ENCODE measurements around the gene TMEM126A.

GRCh38 chr11:85665733-85666132 lies 18.0 kb downstream of the TMEM126A start:
- TF ChIP-seq POLR2AphosphoS5 (IDR thresholded peaks at IDR 0.05; ENCODE audit: low read depth, low read length) = no peak
- no peak for TF ChIP-seq TAF1 (IDR thresholded peaks at IDR 0.05; ENCODE audit: borderline replicate concordance, insufficient read depth, low read length)
- TF ChIP-seq FOXP2 (optimal IDR thresholded peaks at IDR 0.05; ENCODE audit: borderline replicate concordance, extremely low read depth, extremely low read length, insufficient read depth) = no peak
- TF ChIP-seq SIN3A (IDR thresholded peaks at IDR 0.05; ENCODE audit: borderline replicate concordance, insufficient read depth, low read length) = no peak

All from PFSK-1 (cell line).